T-cell (primary cell): ENCODE data around the gene ARGFX. TPM values are rescaled to one million over a fixed set of nuclear protein-coding genes. Genes with fewer than 3 reads are reported as not detected.
"Not testable (repeated sequence)": the region's sequence is repeated elsewhere in the genome, so short reads cannot be mapped to it uniquely, and the experiment has no call there.

ENCODE experiments used
- ATAC-seq, 4 experiments: fragments of 200-7000 bp in 3 of 4; fragments of 150-1000 bp in 1 of 4; cut with Tn5 transposase; replicated peaks in 1 of 4; 1 replicate in 3 of 4; 2 replicates in 1 of 4; pipeline ENCODE4 v1.10.0; 2021; ENCODE audit warnings: moderate library complexity in 3 of 4, mild to moderate bottlenecking in 2 of 4, moderate number of reproducible peaks in 1 of 4
- CTCF ChIA-PET, 2 donors: fragments of 300-600 bp; sonication (Branson Sonifier 250); formaldehyde crosslinking; loops; one replicate each; lab custom pipeline; 2022; ENCODE audit warnings: antibody characterized with exemption in 2 of 2; lab: Charles Lee
- POLR2A ChIA-PET, 2 donors: fragments of 300-600 bp; sonication (Branson Sonifier 250); formaldehyde crosslinking; loops; one replicate each; lab custom pipeline; 2022; ENCODE audit warnings: antibody characterized with exemption in 2 of 2; lab: Charles Lee
- DNase-seq, 35 experiments: peaks; one replicate each; pipeline versions ENCODE4 v3.0.0 to v3.0.0-alpha.2; 2013 to 2023
- H3K27ac ChIP-seq: one replicate; pipeline ENCODE4 v1.5.1; 2013; ENCODE audit warnings: low read length
- H3K27me3 ChIP-seq, 2 experiments: replicated peaks in 1 of 2; 1 replicate in 1 of 2; 2 replicates in 1 of 2; pipeline versions ENCODE4 v1.6.1 to v1.7.0; 2013; ENCODE audit warnings: low read length in 1 of 2, mixed read lengths in 1 of 2; ENCODE audit not compliant: control insufficient read depth in 2 of 2, insufficient read depth in 2 of 2; ENCODE audit errors: extremely low read depth in 1 of 2
- H3K36me3 ChIP-seq, 2 donors: 1 replicate in 1 of 2; 2 replicates in 1 of 2; pipeline versions ENCODE4 v1.6.1 to v1.7.0; 2013; ENCODE audit warnings: low read length in 1 of 2; ENCODE audit not compliant: control insufficient read depth in 2 of 2, insufficient read depth in 1 of 2; ENCODE audit errors: extremely low read depth in 1 of 2
- H3K4me1 ChIP-seq, 2 experiments: 1 replicate in 1 of 2; 2 replicates in 1 of 2; pipeline versions ENCODE4 v1.6.1 to v1.7.0; 2013; ENCODE audit warnings: low read length in 2 of 2, mixed read lengths in 1 of 2; ENCODE audit not compliant: insufficient read depth in 2 of 2, control insufficient read depth in 1 of 2; ENCODE audit errors: extremely low read depth in 1 of 2
- H3K4me3 ChIP-seq, 2 donors: 1 replicate in 1 of 2; 2 replicates in 1 of 2; pipeline versions ENCODE4 v1.5.1 to v1.7.0; 2013; ENCODE audit warnings: mild to moderate bottlenecking in 2 of 2, low read length in 1 of 2, moderate library complexity in 1 of 2; ENCODE audit not compliant: control insufficient read depth in 1 of 2; ENCODE audit errors: extremely low read depth in 1 of 2
- H3K9me3 ChIP-seq: 2 replicates; pipeline ENCODE4 v1.7.0; 2013
- H3K27ac Mint-ChIP-seq, 2 donors: one replicate each; pipeline ENCODE4 v1.8.0; 2020 to 2021; ENCODE audit warnings: mild to moderate bottlenecking in 2 of 2, mixed read lengths in 2 of 2
- H3K27me3 Mint-ChIP-seq, 2 donors: one replicate each; pipeline ENCODE4 v1.8.0; 2021 to 2022; ENCODE audit warnings: mixed read lengths in 2 of 2
- H3K36me3 Mint-ChIP-seq: one replicate; pipeline ENCODE4 v1.8.0; 2021; ENCODE audit warnings: mixed read lengths
- H3K4me1 Mint-ChIP-seq, 3 donors: one replicate each; pipeline ENCODE4 v1.8.0; 2020 to 2022; ENCODE audit warnings: mixed read lengths in 3 of 3, mild to moderate bottlenecking in 1 of 3
- H3K4me3 Mint-ChIP-seq, 3 donors: one replicate each; pipeline ENCODE4 v1.8.0; 2020 to 2022; ENCODE audit warnings: mild to moderate bottlenecking in 3 of 3, mixed read lengths in 3 of 3, moderate library complexity in 3 of 3
- H3K9me3 Mint-ChIP-seq, 3 donors: one replicate each; pipeline ENCODE4 v1.8.0; 2020 to 2022; ENCODE audit warnings: mixed read lengths in 3 of 3
- WGBS: methylation state at CpG from one replicate; pipeline ENCODE4 v1.1.5; 2013; ENCODE audit warnings: missing lambda C conversion rate; ENCODE audit not compliant: insufficient coverage; 5-methylcytosine and 5-hydroxymethylcytosine counted together
- total RNA-seq, 35 experiments: library from RNA in 6 of 35; stranded (reverse) in 6 of 35; fragments of 120-200 nt in 1 of 35; gene quantifications; one replicate each; pipeline versions ENCODE4 v1.2.1 to v1.2.4 and lab custom pipeline; 2013 to 2026

ARGFX gene
- total RNA-seq, 5 donors from 2014 or later (not counting 1 experiment from before 2014, with no cell fraction given), result not detected

DNA sequence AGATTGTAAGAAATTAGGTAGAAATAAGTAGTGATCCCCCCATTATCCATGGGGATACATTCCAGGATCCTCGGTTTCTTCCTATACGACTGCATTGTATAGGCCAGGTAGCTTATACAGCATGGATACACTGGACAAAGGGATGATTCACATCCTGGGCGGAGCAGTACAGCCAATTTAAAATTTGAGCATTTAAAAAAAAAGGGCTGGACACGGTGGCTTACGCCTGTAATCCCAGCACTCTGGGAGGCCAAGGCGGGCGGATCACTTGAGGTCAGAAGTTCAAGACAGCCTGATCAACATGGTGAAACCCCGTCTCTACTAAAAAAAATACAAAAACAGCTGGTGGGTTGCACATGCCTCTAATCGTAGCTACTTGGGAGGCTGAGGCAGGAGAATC lies 976 bp upstream of the ARGFX start:
- ChIA-PET POLR2A (no interaction called here), CTCF (no interaction called here)
- Mint-ChIP-seq H3K27ac (no peak overlapping the region), H3K4me1 (no peaks in the 10 kb centered on the region), H3K27me3 (peaks cover 5% of the 10 kb centered on the region in 2 donors), H3K4me3 (no peak overlapping the region), H3K9me3 (no peaks in the 10 kb centered on the region), H3K36me3 (no peaks in the 10 kb centered on the region)
- Histone ChIP-seq H3K27ac (no peak overlapping the region), H3K4me1 (no peaks in the 10 kb centered on the region), H3K27me3 (no peaks in the 10 kb centered on the region), H3K4me3 (no peak overlapping the region), H3K36me3 (no peaks in the 10 kb centered on the region), H3K9me3 (no peaks in the 10 kb centered on the region)
- DNase-seq (no peak), ATAC-seq (no peak)
- WGBS, result 85% methylated on average over 4 of the region's 9 CpGs

- no peaks in the 10 kb centered on the region for H3K36me3 ChIP-seq
- POLR2A ChIA-PET, result no interaction called here
- CTCF ChIA-PET, result no interaction called here
- no peaks in the 10 kb centered on the region for H3K9me3 ChIP-seq
- H3K36me3 Mint-ChIP-seq, result no peaks in the 10 kb centered on the region
- ATAC-seq (no peak), DNase-seq (no peak)
- no peaks in the 10 kb centered on the region for H3K4me1 ChIP-seq
- WGBS, result no CpG with 5 or more reads among the region's 6 CpGs
- H3K9me3 Mint-ChIP-seq, result no peaks in the 10 kb centered on the region
- no peak overlapping the region for H3K4me3 ChIP-seq
- peaks cover 0 to 7% of the 10 kb centered on the region in 2 donors for H3K27me3 Mint-ChIP-seq
- H3K27ac Mint-ChIP-seq, result no peak overlapping the region
- H3K4me1 Mint-ChIP-seq, result no peaks in the 10 kb centered on the region
- no peak overlapping the region for H3K27ac ChIP-seq
- H3K4me3 Mint-ChIP-seq, result no peak overlapping the region
- H3K27me3 ChIP-seq, result peaks cover 0 to 2% of the 10 kb centered on the region in 2 experiments
These were observed 6.7 kb downstream of the ARGFX start for GRCh38 chr3:121574449-121574848.

DNA sequence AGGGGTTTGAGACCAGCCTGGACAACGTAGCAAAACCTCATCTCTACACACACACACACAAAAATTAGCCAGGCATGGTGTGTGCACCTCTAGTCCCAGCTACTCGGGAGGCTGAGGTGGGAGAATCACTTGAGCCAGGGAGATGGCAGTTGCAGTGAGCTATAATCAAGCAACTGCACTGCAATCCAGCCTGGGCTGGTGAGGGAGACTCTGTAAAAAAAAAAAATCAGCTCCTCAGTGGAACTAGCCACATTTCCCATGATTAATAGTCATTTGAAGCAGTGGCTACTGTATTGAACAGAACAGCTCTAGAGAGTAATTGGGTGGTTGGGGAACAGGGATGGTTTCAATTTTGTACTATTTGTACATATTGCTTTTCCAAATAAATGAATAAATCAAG lies 13.9 kb downstream of the ARGFX start:
- Histone ChIP-seq H3K27me3 (peaks cover 0 to 12% of the 10 kb centered on the region in 2 experiments), H3K4me1 (no peaks in the 10 kb centered on the region), H3K9me3 (no peaks in the 10 kb centered on the region), H3K36me3 (no peaks in the 10 kb centered on the region), H3K27ac (no peak overlapping the region), H3K4me3 (no peak overlapping the region)
- ATAC-seq (no peak), DNase-seq (no peak)
- CTCF ChIA-PET, result no interaction called here
- Mint-ChIP-seq H3K4me1 (no peaks in the 10 kb centered on the region), H3K27me3 (peaks cover 17 to 21% of the 10 kb centered on the region in 2 donors), H3K9me3 (no peaks in the 10 kb centered on the region), H3K36me3 (no peaks in the 10 kb centered on the region), H3K4me3 (no peak overlapping the region), H3K27ac (no peak overlapping the region)
- WGBS, result no CpG with 5 or more reads among the region's 2 CpGs
- POLR2A ChIA-PET, result no interaction called here

DNA sequence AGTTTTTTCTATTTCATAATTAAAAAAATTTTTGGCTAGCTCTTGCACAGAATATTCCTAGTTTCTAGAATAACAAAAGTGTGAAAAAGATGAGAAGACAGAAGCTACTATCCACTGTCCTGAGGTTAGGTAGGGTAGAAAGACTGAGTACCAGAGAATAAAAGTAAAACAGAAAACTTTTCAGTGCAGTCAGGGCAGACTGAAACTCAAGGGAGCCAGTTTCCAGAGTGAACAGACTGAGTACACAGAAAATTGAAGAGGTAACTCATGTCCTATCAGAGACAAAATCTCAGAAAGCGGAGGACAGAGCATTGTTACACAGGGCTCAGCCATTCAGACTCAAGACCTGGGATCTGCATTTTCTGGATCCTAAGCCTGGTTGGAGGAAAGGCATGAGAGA lies 16.7 kb downstream of the ARGFX start:
- no peaks in the 10 kb centered on the region for H3K36me3 Mint-ChIP-seq
- H3K4me1 Mint-ChIP-seq, result no peaks in the 10 kb centered on the region
- ChIA-PET POLR2A (interaction anchor here in 1 of 2 donors (0.6 kb wide), 1 partner anchor 22 kb away, joined by 6 read pairs; no protein-coding TSS in a partner anchor), CTCF (no interaction called here)
- Histone ChIP-seq H3K4me3 (no peak overlapping the region), H3K27me3 (peaks cover 0 to 23% of the 10 kb centered on the region in 2 experiments), H3K9me3 (no peaks in the 10 kb centered on the region), H3K27ac (no peak overlapping the region), H3K4me1 (no peaks in the 10 kb centered on the region), H3K36me3 (no peaks in the 10 kb centered on the region)
- ATAC-seq, result no peak
- H3K9me3 Mint-ChIP-seq, result no peaks in the 10 kb centered on the region
- H3K27ac Mint-ChIP-seq, result no peak overlapping the region
- no peak overlapping the region for H3K4me3 Mint-ChIP-seq
- no peak for DNase-seq
- H3K27me3 Mint-ChIP-seq, result peaks cover 17 to 21% of the 10 kb centered on the region in 2 donors
- WGBS, result 83% methylated on average over 1 of the region's 1 CpG

GRCh38 chr3:121592856-121593702 lies 25.3 kb downstream of the ARGFX start, which contains the start of gene FBXO40:
Gene FBXO40 (plus strand): TSS chr3:121593379. CDS start chr3:121620576, 27,197 bp downstream.
- no peaks in the 10 kb centered on the region for H3K9me3 Mint-ChIP-seq
- Histone ChIP-seq H3K4me1 (no peaks in the 10 kb centered on the region), H3K4me3 (no peak within 1 kb of the TSS), H3K27me3 (peaks cover 0 to 6% of the 10 kb centered on the region in 2 experiments), H3K36me3 (no peaks in the 10 kb centered on the region), H3K9me3 (no peaks in the 10 kb centered on the region), H3K27ac (no peak within 1 kb of the TSS)
- H3K27me3 Mint-ChIP-seq, result no peaks in the 10 kb centered on the region
- ATAC-seq, result no peak
- ChIA-PET CTCF (no interaction called here), POLR2A (no interaction called here)
- no peak within 1 kb of the TSS for H3K4me3 Mint-ChIP-seq
- H3K36me3 Mint-ChIP-seq, result no peaks in the 10 kb centered on the region
- no peaks in the 10 kb centered on the region for H3K4me1 Mint-ChIP-seq
- 92% methylated on average over 6 of the region's 11 CpGs for WGBS
- no peak within 1 kb of the TSS for H3K27ac Mint-ChIP-seq
- no peak for DNase-seq

DNA sequence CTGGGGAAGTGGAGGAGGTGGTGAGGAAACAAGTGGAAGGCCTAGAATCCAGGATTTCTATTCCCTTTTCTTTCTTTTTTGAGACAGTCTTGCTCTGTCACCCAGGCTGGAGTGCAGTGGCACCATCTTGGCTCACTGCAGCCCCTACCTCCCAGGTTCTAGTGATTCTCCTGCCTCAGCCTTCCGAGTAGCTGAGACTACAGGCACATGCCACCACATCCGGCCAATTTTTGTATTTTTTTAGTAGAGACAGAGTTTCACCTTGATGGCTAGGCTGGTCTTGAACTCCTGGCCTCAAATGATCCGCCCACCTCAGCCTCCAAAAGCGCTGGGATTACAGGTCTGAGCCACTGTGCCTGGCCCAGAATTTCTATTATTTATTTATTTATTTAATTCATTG lies 26.1 kb downstream of the ARGFX start:
- CTCF ChIA-PET, H3K4me3 Mint-ChIP-seq, H3K27me3 Mint-ChIP-seq, DNase-seq, H3K27me3 ChIP-seq, H3K27ac ChIP-seq, H3K27ac Mint-ChIP-seq, H3K4me3 ChIP-seq, H3K9me3 ChIP-seq, H3K36me3 ChIP-seq, H3K9me3 Mint-ChIP-seq, POLR2A ChIA-PET, H3K36me3 Mint-ChIP-seq, H3K4me1 Mint-ChIP-seq, H3K4me1 ChIP-seq, ATAC-seq: not testable (repeated sequence)
- 40% methylated on average over 1 of the region's 4 CpGs for whole genome bisulfite sequencing
